ENCODE measurements around the gene FERMT3.
"Not testable (repeated sequence)": the region's sequence is repeated elsewhere in the genome, so short reads cannot be mapped to it uniquely, and the experiment has no call there.

FERMT3 gene

DNA sequence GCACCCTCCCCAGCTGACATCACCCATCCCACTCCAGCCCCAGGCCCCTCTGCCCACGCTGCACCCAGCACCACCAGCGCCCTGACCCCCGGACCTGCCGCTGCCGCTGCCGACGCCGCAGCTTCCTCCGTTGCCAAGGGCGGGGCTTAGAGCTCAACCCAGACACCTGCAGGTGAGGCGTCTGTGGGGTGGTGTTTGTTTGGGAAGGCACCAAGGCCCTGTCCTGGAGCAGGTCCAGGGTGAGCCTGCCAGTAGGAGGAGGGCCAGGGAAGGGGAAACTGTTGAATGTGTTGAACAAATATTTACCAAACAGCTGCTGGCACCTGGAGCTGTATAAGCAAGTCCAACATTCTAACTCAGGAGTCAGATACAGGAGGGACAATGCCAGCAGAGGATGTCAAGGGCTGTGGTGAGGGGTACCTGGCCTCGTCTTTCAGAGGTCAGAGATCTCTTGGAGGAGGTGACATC, 31.0 kb downstream of the FERMT3 start:
- no peak for DNase-seq

DNA sequence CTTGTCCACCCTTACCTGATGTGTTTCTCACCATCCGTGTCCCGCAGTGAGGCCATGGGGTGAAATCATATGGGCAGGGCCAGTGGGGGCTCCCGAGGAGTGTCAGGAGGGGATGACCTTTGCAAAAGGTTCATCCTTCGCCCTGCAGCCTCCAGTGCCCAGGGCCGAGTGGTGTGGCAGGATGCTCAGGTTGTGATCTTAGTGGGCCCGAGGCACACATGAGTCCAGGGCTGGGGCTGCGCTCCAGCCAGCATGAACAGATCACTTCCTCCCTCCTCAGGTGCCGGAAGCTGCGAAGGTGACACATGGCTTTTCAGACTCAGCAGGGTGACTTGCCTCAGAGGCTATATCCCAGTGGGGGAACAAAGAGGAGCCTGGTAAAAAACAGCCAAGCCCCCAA, 31.6 kb downstream of the FERMT3 start:
- DNase-seq, result no peak

DNA sequence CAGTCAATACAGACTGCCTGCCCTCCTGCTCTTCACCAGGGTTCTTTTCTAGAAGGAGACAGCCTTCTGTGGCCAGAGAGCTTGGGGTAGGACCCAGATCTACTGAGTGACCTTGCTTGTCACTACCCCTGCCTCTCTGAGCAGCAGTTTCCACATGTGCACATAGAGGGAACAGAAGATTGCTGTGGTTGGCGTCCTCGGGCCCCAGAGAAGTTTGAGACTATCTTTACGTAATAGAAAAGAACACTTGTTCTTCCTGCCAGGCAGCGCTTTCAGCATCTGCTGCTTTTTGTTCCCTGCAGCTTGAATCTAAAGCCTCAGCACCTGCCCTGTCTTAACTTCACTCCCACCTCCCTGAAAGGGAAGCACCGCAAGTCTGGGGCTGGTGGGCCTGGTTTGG, 32.5 kb downstream of the FERMT3 start:
- no peak for DNase-seq

DNA sequence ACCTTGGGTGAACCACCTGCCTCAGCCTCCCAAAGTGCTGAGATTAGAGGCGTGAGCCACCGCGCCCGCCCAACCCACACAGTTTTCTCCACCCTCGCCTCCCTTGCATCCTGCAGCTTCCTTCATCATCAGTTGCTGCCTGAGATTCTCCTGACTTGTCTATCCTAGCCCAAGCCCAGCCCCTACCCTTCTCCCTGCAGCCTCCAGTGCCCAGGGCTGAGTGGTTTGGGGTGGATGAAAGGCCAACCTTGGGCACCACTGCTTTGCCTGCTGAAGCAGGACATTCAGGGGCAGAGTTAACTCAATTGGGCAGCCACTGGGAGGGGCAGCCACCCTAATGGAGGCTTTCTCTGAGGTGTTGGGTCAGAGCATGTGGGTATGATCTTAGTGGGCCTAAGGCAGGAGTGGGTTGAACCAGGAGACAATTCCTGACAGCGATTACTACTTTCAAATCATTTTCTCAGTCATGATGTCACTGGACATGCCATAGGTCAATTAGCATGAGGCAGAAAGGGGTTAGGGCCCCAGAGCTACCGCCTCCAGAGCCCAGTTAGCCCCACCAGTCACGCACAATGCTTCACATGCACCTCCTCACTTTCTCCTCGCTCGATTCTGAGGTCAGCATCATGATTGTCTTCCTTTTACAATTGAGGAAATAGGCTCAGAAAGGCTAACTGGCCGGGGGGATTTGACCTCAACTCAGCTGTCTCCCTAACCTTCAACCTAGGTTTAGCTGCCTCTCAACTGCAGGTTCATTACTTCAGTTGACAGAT, 33.3 kb downstream of the FERMT3 start:
- no peak for DNase-seq

DNA sequence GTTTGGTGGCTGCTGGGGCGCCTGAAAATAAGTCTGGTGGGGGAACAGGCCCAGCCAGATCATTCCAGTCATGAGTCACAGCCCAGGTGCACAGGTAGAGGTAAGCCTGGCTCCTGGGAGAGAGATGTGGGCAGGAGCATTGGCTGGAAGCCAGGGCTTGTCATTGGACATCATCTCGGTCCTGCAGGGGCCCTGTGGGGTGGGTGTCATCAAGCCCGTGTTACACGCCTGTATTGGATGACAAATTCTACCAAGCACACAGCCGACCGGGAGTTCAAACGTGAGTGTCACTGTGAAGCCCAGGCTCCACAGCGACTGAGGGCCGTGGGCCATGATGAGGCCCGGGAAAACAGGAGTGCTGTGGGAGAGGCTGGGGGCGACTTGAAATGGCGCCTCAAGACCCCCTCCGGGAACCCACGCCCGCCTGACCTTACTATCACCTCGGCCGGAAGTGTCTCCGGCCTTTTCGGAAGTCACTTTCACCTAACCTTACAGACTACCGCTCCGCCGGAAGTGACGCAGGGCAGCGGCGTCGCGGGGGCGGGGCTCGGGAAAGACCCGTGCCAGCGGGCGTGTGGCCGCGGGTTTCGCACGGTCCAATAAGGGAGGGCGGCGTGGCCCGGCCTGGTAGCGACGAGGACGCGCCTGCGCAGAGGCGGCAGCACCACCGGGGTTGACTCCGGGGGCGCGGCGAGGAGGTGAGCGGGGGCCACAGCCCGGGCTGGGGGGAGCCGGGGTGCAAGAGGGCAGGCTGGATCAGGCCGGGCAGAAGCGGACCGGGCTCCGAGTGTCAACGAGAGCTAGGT, 34.1 kb downstream of the FERMT3 start, which contains the start of gene FKBP2:
Gene FKBP2 (plus strand): TSS at position 661 of the 806 bp plus-strand sequence. CDS start 1,293 bp downstream, outside the sequence.
- peak; percentile 97 for DNase-seq

DNA sequence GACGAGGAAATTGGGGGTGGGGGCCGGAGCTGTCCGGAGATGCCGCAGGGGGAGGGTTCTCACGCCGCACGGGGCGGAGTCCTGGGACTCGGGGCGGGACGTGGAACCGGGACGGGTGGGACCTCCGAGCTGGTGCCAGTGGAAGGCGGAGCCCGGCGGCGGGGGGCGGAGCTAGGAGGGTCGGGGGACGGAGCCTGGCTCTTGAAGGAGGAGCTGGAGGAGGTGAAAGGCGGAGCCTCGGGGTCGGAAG, 34.6 kb downstream of the FERMT3 start:
- DNase-seq, result peak; percentile 98

DNA sequence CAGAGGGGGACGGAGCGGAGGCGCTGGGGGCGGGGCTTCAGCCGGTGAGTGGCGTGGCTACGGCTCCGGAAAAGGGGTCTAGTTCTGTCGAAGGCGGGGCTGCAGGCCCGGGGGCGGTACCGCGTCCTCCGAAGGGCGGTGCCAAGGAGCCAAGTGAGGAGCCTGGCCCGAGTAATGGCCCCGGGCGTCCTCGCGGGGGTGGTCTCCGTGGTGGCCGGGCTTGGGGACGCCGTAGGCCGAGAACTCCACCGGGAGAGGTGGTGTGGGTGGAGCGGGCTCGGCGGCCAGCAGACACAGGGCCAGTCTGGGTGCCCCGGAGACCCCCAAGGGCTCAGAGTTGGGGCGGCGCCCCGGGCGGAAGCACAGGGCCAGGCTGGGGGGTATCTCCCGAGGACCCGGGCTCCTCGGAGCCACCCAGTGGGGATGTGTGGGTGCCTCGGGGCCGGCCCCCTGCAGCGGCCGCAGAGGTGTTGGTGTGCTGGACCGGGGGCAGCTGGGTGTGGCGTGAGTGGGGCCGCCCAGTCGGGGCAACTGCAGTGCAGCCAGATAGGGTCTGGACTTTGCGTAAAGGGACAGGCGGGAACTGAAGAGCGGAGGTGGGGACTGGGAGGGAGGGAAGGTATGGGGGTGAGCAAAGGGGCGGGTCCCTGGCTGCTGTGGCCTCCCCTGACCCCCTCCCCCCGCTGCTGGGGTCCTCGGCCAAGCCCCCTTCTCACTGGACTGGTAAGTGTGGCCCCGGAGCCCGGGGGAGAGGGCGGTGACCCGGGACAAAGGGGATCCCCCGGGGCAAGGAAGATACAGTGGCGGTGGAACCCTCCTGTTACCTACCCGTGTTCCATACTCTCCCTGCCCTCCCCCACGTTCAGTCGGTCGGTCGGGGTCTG, 35.2 kb downstream of the FERMT3 start:
- no peak for DNase-seq

DNA sequence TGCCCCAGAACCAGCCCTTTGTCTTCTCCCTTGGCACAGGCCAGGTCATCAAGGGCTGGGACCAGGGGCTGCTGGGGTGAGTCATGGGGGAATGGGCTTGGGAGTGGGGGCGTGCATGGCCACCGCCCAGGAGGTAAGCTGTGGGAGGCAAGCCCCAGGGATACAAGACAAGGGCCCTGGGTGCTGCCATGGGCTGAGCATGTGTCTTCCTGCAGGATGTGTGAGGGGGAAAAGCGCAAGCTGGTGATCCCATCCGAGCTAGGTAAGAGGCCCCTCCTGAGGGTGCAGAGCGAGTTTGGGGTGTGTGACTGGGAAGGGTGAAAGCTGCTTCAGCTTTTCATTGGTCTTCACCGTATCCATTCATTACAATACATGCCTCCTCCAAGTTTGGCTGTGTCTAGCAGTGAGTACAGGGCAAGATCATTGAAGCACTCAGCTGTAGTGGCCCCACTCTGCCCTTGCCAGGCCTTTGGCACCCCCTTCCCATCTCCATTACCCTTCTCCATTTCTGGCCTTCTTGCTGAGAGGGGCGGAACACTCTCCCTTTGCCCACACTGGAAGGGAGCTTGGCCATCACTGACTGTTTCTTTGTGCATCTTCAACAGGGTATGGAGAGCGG, 36.8 kb downstream of the FERMT3 start:
- DNase-seq, result no peak

DNA sequence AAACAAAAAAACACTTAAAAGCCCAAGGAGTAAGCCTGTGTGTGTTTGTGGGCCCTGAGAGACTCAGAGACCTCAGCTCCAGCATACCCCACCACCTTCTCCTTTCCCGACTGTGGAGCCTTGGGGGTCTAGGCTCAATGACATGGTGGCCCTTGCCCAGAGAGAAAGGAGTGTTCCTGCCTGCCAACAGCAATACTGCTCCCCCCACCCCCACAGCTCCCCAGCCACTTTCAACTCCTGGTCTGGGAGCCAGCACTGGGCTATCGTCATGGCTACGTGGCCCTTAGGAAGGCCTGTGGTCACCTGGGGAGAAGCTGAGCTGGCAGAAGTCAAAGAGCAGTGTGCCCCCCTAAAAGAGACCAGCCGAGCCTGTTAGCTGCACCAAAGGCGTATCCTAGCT, 37.6 kb downstream of the FERMT3 start:
- DNase-seq, result no peak

DNA sequence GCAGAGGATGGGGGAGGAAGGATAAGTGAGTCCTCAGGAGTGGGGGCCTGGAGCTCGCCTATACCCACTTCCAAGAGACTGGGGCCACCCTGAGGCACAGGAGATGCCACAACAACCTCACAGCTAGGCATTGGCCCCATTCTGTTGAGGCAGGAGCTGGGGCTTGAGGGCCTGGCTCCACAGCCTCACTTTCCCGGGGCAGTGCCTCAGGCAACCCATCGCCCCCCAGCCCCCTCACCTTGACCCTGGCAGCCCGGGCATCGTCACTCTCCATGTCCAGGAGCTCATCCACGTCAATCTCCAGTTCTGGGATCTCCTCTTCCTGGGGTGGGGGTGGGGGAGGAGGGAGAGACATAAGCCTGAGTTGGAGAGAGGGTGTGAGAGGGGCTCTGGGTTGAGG, 38.4 kb downstream of the FERMT3 start:
- DNase-seq, result no peak

DNA sequence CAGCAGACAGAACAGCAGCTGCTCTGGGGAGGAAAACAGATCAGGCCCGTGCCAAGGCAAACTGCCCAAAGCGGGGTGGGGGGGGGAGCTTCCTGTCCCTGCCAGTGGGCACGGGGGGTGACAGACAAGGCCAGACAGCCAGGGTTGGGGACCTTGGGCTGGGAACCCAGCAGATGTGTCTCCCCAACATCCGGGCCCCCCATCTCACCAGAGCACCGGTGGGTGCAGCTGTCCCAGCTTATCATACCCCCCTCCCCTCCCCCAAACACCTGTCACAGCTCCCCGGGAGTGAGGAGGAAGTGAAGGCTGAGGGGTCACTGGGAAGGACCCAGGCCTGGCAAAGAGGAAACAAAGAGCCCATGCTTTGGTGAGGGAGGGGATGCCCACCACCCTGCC, 38.9 kb downstream of the FERMT3 start:
- peak; percentile 44 for DNase-seq

DNA sequence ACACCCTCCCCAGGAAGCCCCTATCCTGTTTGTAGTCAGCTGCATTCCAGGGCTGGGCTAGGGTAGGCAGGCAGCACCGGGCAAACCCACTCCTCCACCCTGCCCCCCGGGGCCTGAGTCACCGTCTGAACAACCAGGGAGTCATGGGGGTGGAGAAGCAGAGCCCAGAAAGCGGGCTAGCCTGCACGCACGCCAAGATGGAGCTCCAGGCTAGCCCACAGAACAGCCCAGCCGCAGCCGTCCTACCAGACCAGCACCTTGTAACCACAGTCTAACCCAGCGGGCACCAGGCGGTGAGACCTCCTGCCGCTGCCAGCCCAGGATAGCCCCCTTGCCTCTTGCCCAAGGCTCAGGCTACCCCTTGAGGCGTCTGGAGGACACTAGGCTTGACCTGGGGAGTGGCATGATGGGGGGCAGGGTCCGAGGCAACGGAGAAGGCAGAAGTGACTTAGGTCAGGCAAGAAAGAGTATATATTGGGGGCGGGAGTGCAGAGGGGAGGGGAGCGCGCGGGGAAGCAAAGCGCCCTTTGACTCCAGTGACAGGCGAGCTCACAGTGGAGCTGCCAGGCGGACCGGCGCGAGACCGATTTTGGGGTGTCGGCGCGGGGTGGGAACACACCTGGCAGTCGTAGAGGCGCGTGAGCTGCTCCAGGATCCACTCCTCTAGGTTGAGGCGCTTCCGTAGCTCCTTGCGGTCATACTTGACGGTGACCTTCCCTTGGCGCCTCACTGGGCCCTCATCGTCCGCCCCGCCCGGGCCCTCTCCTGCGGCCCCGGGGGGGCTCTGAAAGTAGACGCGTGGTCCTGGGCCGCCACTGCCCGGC, 39.5 kb downstream of the FERMT3 start:
- DNase-seq, result peak; percentile 68

DNA sequence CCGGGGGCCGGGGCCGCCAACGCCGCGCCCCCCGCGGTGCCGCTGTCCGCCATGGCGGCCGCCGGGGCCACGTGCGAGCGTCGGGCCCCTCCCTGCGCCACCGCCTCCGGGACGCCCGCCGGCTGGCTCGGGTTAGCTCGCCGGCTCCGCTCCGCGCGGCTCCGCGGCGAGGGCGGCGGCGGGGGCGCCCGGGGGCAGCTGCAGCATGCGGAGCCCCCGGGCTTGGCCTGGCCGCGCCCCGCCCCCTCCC, 40.0 kb downstream of the FERMT3 start:
- not testable (repeated sequence) for DNase-seq

DNA sequence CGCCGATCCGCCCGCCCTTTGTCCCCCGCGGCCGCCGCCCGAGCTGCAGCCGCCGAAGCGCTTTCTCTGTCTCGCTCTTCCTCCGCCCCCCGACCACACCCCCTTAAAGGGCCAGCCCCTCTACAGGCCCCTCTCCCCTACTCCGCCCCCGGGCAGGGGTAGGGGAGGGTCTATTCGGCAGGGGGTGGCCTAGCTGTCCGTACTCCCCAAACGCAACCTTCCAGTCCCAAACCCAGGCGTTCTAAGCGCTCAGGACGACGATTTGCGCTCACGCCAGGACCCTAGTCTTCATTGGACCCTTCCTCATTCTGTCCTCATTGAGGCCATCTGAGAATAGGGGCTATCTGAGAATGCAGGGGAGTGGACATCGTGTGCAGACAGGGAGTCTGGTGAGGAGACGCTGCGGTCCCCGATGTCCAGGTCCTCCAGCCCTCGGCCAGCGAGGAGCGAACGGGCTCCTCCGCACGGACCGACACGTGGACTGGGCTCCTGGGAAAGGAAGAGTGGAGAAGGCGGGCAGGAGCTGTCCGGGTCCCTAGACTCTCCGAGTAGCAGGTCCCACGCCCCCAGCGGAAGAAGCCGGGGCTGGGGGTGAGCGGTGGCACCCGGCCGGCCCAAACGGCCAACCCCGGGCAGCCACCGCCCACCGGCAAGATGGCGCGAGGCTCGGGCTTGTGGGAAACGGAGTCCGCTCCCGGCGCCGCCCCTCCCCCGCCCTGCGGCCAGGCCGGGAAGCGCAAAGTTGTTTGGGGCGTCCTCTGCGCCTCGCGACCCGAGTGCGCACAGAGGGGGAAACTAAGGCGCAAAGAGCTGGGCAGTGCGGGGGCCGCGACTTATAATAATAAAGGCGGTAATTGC, 40.6 kb downstream of the FERMT3 start, which contains the start of gene PPP1R14B:
Gene PPP1R14B (minus strand): TSS at position 73 of the 858 bp plus-strand sequence. CDS start 270 bp downstream, outside the sequence.
- peak; percentile 72 for DNase-seq

DNA sequence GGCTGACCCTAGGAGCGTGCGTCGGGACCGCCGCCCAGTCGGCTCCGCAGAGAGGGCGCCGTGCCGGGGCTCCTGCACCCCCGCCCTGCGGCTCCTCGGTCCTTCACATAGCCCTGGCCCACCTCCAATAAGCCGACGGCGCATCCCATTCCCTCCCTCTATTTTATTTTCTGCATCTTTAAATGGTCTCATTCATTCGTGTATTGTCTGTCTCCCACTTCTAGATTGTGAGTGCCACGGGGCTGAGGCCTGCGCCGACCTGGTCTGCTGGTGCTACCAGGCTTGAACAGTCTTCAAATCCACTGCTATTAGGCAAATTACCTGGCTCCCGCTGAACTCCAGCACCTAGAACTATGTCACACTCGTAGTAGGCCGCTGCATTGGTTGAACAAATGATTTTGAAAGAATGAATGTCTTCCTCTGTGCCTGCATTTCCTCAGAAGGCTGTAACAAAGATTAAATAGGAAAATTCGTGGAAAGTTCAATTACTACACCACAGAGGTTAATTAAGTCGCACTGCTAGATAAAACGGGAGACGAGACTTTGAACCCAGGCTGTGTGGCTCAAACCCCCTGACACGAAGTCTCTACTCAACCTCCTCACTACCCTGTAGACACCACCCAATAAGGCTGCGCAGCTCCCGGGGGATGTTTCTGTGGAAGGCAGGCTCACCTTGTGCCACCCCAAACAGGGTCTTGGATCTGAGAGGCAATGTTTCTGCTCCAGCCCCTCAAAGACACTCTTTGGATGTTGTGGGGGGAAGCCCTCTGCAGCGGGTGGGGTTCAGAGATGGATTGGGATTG, 41.4 kb downstream of the FERMT3 start:
- DNase-seq, result no peak

DNA sequence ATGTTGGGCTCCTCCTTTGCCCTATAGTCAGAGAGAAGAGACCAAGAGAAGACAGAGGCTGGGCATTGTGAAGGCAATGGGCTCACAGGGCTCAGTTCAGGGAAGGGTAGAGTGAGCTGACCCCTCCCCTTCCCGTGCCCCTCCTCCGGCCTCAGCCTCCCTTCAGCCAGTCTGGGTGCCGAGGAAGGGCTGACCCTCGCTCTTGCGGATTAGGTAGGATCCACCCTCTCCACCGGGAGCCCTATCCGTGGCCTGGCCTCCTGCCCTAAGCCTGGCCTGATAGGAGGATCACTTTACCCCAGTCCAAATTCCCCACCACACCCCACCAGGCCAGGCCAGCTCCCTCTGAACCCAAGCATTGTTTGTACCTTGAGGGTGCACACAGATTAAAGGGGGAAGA, 42.1 kb downstream of the FERMT3 start:
- no peak for DNase-seq

DNA sequence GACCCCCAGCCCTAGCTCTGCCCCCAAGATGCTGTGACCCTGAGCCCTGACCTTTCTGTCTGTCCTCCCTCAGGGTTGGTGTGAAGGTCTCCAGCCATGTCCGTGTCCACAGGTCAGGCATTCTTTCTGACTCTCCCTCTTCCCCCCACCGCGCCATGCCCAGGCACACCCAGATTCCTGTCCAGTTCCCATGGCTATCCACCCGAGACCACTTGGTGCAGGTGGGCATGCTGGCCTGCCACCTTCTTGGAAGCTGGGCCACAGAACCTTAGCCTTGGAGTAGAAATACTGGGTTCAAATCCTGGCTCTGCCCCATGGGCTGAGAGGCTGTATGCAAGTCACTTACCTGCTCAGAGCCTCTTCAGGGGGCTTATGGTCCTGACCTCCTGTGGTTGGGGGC, 42.5 kb downstream of the FERMT3 start:
- DNase-seq, result no peak

DNA sequence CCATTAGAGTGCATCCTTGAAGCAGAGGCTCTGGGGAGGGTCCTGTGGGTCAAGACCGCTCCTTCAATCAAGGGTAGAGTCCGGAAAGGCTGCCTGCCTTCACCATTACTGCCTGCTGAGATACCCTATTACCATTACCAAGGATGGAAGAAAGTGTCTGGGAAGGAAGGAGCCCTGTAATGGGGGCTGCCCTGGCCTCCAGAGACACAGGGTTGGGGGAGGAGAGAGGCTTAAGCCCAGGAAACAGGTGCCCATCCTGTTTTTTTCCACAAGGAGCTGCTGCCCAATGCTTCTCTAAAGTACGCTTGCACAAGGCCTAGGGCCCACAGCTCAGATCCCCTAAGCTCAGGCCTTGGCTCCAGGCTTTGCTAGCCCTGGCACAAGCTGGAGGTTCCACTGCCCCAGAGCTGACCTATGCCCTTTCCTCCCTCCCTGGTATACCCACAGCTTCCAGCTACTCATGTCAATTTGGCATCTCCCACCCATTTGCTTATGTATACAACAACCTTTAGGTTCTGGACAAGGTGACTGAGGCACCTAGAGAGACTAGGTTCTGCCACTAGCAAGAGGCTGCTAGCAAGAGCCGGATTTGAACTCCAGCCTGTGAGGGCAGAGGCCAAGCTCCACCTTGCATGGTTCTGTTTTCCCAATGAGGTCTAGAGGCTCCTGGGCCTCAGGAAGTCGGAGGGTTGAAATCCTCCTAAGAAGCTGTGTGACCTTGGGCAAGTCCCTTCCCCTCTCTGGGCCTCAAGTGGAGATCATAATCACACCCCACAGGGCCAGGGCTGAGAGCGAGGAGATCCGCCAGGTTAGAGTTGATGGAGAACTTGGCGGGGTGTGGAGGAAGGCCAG, 43.3 kb downstream of the FERMT3 start:
- no peak for DNase-seq

DNA sequence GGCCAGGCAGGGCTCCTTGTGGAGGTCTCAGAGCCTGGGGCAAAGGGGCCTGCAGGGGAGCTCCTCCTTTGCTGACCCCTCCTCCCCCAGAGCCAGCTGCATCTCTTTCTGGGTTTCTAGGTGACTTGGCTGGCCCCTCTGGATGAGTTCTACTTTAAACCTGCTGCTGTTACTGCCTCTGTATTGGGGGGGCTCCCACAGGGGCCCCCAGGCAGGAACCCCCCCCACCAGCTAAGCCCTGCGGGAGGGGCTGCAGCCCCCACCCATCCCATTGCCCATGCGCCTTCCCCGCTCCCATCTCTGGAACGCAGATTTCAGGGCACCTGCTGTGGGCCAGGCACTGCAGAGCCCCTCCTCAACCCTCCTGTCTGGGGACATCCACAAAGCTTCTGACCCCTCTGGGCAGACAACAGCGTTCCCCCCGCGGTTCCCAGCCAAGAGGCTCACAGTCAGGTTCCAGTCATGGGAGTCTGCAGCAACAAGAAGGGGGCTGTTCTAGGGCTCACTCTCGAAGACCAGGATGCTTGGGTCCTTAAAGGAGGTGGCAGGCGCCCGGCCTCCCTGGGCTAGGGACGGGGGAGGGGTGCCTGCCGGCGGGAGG, 44.0 kb downstream of the FERMT3 start:
- DNase-seq, result no peak
